Stimulated activated effector memory CD8-positive, alpha-beta T cell treated with anti-CD3 and anti-CD28 coated beads, Interleukin-12 subunit alpha, Interleukin-12 subunit beta, amount 100 ng/mL, for 72 hours (primary cell): ENCODE results near the gene STARD3.

Experiments
- ATAC-seq: fragments of 150-1000 bp; cut with Tn5 transposase; 2 replicates; pipeline ENCODE4 v1.10.0; 2021
- DNase-seq, 2 donors: peaks; one replicate each; pipeline ENCODE4 v3.0.0; 2021 to 2022; ENCODE audit warnings: low spot score in 2 of 2
- H3K27ac Mint-ChIP-seq: one replicate; pipeline ENCODE4 v1.8.0; 2022; ENCODE audit warnings: mild to moderate bottlenecking, mixed read lengths
- H3K36me3 Mint-ChIP-seq: one replicate; pipeline ENCODE4 v1.8.0; 2022; ENCODE audit warnings: mild to moderate bottlenecking, mixed read lengths
- H3K4me1 Mint-ChIP-seq: one replicate; pipeline ENCODE4 v1.8.0; 2022; ENCODE audit warnings: mixed read lengths
- H3K4me3 Mint-ChIP-seq: one replicate; pipeline ENCODE4 v1.8.0; 2022; ENCODE audit warnings: mild to moderate bottlenecking, mixed read lengths
- H3K9me3 Mint-ChIP-seq: one replicate; pipeline ENCODE4 v1.8.0; 2022; ENCODE audit warnings: mixed read lengths

The STARD3 gene

GRCh38 chr17:39625198-39625785, 11.7 kb upstream of the STARD3 start:
- no peak for DNase-seq
- peak overlapping the region; percentile 27 for H3K27ac Mint-ChIP-seq
- no peak overlapping the region for H3K4me3 Mint-ChIP-seq
- peaks cover 10% of the 10 kb centered on the region for H3K36me3 Mint-ChIP-seq
- no peak for ATAC-seq
- no peaks in the 10 kb centered on the region for H3K9me3 Mint-ChIP-seq
- peaks cover 35% of the 10 kb centered on the region for H3K4me1 Mint-ChIP-seq

DNA sequence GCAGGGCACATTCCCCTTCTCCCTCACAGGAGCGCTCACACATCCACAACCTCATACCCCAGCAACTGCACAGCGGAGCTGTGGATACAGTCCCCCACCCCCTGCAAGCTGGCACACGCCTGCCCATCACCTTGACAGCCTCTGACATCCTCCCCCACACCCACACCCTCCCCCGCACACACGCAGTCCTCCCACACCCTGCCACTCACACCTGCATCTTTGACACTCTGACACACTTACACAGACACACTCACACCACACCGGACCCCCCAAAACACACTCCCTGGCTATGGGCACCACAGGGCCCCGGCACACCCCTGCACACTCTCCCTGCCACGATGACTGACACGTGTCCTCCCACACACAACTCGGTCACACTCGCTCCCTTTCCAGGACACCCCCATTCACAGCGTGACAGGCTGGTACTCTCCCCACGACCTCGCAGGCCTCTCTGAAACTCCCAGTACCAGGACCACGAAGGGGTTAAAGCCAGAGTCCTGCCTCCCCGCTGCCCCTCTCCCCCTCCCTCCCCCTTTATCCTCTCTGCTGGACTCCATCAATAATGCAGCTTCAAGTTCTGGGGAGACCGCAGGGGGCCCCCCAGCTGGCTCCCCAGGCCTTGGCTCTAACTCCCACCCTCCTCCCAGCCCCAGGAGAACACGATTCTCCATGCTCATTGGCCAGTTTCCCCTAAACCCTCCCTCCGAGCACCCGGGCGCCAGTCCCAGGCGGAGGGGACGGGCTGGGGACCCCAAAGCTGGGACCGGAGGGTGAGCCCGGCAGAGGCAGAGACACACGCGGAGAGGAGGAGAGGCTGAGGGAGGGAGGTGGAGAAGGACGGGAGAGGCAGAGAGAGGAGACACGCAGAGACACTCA, 10.5 kb upstream of the STARD3 start, which contains the start of gene PPP1R1B:
Gene PPP1R1B (plus strand): TSS at position 782 of the 876 bp plus-strand sequence. CDS start 441 bp downstream, outside the sequence.
- peaks cover 32% of the 10 kb centered on the region for H3K4me1 Mint-ChIP-seq
- H3K9me3 Mint-ChIP-seq: no peaks in the 10 kb centered on the region
- ATAC-seq (no peak), DNase-seq (no peak)
- no peak within 1 kb of the TSS for H3K27ac Mint-ChIP-seq
- peak within 1 kb of the TSS; percentile 40 for H3K4me3 Mint-ChIP-seq
- H3K36me3 Mint-ChIP-seq: peaks cover 10% of the 10 kb centered on the region

DNA sequence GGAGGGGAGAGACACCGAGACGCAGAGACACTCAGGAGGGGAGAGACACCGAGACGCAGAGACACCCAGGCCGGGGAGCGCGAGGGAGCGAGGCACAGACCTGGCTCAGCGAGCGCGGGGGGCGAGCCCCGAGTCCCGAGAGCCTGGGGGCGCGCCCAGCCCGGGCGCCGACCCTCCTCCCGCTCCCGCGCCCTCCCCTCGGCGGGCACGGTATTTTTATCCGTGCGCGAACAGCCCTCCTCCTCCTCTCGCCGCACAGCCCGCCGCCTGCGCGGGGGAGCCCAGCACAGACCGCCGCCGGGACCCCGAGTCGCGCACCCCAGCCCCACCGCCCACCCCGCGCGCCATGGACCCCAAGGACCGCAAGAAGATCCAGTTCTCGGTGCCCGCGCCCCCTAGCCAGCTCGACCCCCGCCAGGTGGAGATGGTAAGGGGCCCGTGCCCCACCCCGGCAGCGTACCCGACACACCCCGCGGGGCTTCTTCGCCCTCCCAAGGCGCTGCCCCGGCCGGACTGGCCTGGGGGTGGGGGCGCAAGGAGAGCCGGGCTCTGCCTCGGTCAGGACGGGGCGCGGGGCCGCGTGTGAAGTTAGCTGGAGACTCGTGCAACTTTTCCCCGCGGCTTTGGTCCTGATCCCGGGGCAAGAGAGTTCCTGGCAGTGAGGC, 9.8 kb upstream of the STARD3 start:
- H3K36me3 Mint-ChIP-seq: peaks cover 10% of the 10 kb centered on the region
- DNase-seq (no peak), ATAC-seq (no peak)
- H3K4me3 Mint-ChIP-seq: peak overlapping the region; percentile 40
- no peaks in the 10 kb centered on the region for H3K9me3 Mint-ChIP-seq
- H3K27ac Mint-ChIP-seq: no peak overlapping the region
- H3K4me1 Mint-ChIP-seq: peaks cover 24% of the 10 kb centered on the region

GRCh38 chr17:39627712-39628516, 9.0 kb upstream of the STARD3 start:
- Mint-ChIP-seq H3K9me3 (no peaks in the 10 kb centered on the region), H3K4me3 (no peak overlapping the region), H3K4me1 (peaks cover 17% of the 10 kb centered on the region), H3K36me3 (peaks cover 10% of the 10 kb centered on the region), H3K27ac (no peak overlapping the region)
- DNase-seq (no peak), ATAC-seq (no peak)

GRCh38 chr17:39628655-39629493, 8.1 kb upstream of the STARD3 start:
- no peaks in the 10 kb centered on the region for H3K9me3 Mint-ChIP-seq
- peaks cover 9% of the 10 kb centered on the region for H3K4me1 Mint-ChIP-seq
- DNase-seq (no peak), ATAC-seq (no peak)
- peaks cover 10% of the 10 kb centered on the region for H3K36me3 Mint-ChIP-seq
- H3K27ac Mint-ChIP-seq: no peak overlapping the region
- H3K4me3 Mint-ChIP-seq: no peak overlapping the region

DNA sequence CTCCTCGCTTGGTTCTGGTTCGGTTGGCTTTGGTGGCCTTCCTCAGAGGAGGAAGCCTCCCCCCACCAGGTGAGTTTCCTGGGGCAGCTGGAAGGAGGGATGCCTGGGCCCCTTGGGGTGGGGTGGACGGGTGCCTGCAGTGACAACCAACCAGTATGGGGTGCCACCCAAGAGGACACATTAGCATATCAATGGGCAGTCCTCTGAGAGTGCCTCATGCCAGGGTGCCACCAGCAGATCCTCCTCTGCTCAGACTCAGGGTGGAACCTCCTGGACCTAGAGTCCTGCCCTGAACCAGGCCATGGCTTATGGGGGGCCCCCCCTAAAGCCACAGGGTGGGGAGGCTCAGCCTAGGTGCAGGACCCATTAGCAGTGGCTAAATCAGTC, 7.5 kb upstream of the STARD3 start:
- ATAC-seq (no peak), DNase-seq (no peak)
- H3K36me3 Mint-ChIP-seq: peaks cover 10% of the 10 kb centered on the region
- H3K4me1 Mint-ChIP-seq: peaks cover 9% of the 10 kb centered on the region
- no peaks in the 10 kb centered on the region for H3K9me3 Mint-ChIP-seq
- no peak overlapping the region for H3K27ac Mint-ChIP-seq
- H3K4me3 Mint-ChIP-seq: no peak overlapping the region

- Mint-ChIP-seq H3K4me1 (peaks cover 9% of the 10 kb centered on the region), H3K36me3 (peaks cover 6% of the 10 kb centered on the region), H3K9me3 (no peaks in the 10 kb centered on the region), H3K27ac (no peak overlapping the region), H3K4me3 (no peak overlapping the region)
- no peak for DNase-seq
- ATAC-seq: no peak
These were observed 7.0 kb upstream of the STARD3 start for GRCh38 chr17:39629898-39630297.

GRCh38 chr17:39631403-39631802, 5.5 kb upstream of the STARD3 start:
- Mint-ChIP-seq H3K36me3 (no peaks in the 10 kb centered on the region), H3K27ac (peak overlapping the region; percentile 50), H3K4me3 (no peak overlapping the region), H3K4me1 (peaks cover 9% of the 10 kb centered on the region), H3K9me3 (no peaks in the 10 kb centered on the region)
- DNase-seq (no peak), ATAC-seq (no peak)

DNA sequence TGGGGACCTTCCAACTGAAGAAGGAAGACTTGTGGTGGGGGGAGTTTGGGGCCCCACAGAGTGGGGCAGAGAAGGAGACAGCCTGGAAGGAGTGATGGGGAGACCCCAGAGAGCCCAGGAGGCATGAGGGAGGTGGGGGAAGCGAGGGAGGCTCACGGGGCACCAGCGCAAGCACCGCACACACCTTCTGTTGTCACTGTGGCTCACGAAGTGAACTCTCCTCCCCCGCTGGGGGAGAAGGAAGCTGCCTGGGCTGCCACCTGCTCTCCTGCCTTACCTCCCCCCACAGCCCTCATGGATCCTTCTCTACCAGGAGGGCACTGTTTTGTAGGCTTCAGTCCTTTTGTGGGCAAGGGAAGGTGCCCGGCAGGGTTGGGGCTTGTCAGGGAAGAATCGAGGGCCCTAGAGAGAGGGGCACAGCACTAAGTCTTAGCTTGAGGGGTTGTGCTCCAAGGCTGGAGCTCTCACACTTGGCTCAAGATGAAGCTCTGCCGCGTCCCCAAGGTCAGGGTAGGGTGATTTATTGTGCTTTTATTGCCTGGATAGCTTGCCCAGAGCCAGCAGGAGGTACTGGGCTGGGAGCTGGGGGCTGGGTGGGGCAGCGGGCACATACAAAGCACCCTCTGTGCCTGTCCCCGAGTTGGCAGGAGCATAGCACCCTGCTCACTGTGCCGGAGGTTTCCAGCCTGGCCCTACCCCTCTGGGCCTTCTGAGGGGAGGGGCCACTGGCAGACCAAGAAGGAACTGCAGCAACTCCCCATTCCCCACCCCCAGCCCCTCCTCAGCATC, 4.6 kb upstream of the STARD3 start:
- peaks cover 1% of the 10 kb centered on the region for H3K36me3 Mint-ChIP-seq
- H3K4me1 Mint-ChIP-seq: peaks cover 10% of the 10 kb centered on the region
- no peak for ATAC-seq
- DNase-seq: no peak
- H3K4me3 Mint-ChIP-seq: no peak overlapping the region
- H3K9me3 Mint-ChIP-seq: no peaks in the 10 kb centered on the region
- peak overlapping the region; percentile 50 for H3K27ac Mint-ChIP-seq

GRCh38 chr17:39633570-39634183, 3.3 kb upstream of the STARD3 start:
- ATAC-seq (no peak), DNase-seq (no peak)
- Mint-ChIP-seq H3K4me1 (peaks cover 23% of the 10 kb centered on the region), H3K9me3 (no peaks in the 10 kb centered on the region), H3K4me3 (no peak overlapping the region), H3K36me3 (peaks cover 9% of the 10 kb centered on the region), H3K27ac (no peak overlapping the region)

DNA sequence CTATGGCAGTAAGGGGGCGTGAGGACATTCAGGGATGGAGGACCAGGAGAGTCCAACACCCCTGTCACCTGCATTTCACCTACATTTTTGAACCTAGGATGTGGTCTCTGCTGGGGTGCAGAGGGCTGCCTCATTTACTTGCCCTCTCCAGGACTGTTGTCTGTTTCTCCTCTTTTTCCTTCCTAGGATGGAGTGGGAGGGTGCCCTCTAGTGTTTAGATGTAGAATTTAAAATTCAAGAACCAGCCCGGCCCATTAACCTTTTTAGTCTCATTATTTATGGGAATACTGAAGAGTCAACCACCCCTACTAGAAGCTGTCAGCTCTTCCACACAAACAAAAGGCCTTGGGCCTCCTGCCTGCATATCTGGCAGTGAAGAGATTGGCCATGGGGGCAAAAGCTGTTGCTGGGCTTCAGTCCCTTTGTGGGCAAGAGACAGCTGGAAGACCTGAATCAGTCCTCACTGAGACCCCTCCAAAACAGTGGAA, 2.5 kb upstream of the STARD3 start:
- ATAC-seq: no peak
- peak in 1 of 2 donors; percentile 64 for DNase-seq
- Mint-ChIP-seq H3K9me3 (no peaks in the 10 kb centered on the region), H3K36me3 (peaks cover 9% of the 10 kb centered on the region), H3K4me1 (peaks cover 31% of the 10 kb centered on the region), H3K4me3 (no peak overlapping the region), H3K27ac (no peak overlapping the region)

DNA sequence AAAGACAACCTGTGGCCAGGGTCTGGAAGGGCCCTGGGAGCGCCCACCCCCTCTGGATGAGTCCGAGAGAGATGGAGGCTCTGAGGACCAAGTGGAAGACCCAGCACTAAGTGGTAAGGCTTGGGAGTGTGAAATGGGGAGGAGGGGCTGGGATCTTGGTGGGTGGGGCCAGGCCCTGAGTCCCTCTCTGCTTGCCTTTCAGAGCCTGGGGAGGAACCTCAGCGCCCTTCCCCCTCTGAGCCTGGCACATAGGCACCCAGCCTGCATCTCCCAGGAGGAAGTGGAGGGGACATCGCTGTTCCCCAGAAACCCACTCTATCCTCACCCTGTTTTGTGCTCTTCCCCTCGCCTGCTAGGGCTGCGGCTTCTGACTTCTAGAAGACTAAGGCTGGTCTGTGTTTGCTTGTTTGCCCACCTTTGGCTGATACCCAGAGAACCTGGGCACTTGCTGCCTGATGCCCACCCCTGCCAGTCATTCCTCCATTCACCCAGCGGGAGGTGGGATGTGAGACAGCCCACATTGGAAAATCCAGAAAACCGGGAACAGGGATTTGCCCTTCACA, 1.2 kb upstream of the STARD3 start:
- H3K9me3 Mint-ChIP-seq: no peaks in the 10 kb centered on the region

DNA sequence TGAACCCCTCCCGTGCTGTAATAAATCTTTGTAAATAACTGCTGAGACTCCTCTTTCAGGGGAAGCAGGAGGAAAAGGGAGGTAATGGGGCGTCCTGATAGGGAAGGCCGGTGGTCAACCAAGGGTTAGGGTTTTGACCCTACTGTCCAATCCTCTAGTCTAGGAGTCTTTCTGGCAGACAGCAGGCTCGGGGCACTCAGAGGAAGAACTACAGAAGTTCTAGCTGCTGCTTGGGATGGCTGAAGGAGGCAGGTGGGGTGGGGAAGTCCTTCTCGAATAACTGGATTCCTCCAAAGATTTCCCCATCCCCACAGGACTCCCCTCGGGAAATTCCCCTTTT, 387 bp upstream of the STARD3 start:
- H3K4me1 Mint-ChIP-seq: peaks cover 52% of the 10 kb centered on the region
- ATAC-seq (peak; percentile 1), DNase-seq (peak in 1 of 2 donors; percentile 26)
- H3K27ac Mint-ChIP-seq: peak overlapping the region; percentile 88
- peak overlapping the region; percentile 88 for H3K4me3 Mint-ChIP-seq
- no peaks in the 10 kb centered on the region for H3K9me3 Mint-ChIP-seq
- peaks cover 9% of the 10 kb centered on the region for H3K36me3 Mint-ChIP-seq

More for the DNA sequence above, 1.2 kb upstream of the STARD3 start:
- Mint-ChIP-seq H3K27ac (peak overlapping the region; percentile 88), H3K4me1 (peaks cover 43% of the 10 kb centered on the region), H3K4me3 (peak overlapping the region; percentile 88), H3K36me3 (peaks cover 9% of the 10 kb centered on the region)
- ATAC-seq (no peak), DNase-seq (no peak)
